OCI-LY7 (cell line): ENCODE results near the gene TNFSF15. TPM values are rescaled to one million over a fixed set of nuclear protein-coding genes. Genes with fewer than 3 reads are reported as not detected.

Experiments used
- BruUV-seq: library from RNA; stranded (reverse); fragments of 400-500 nt; replicated peaks from 2 replicates; lab custom pipeline; 2021; lab: Mats Ljungman, UMichigan
- CTCF ChIA-PET: fragments of 300-600 bp; sonication (Branson Sonifier 250); formaldehyde crosslinking; loops from one replicate; lab custom pipeline; 2022; ENCODE audit warnings: antibody characterized with exemption; ENCODE audit not compliant: unreplicated experiment; lab: Charles Lee
- POLR2A ChIA-PET: fragments of 300-600 bp; sonication (Branson Sonifier 250); formaldehyde crosslinking; loops from one replicate; lab custom pipeline; 2022; ENCODE audit warnings: antibody characterized with exemption; lab: Charles Lee
- DNase-seq: peaks from one replicate; pipeline ENCODE4 v3.0.0-alpha.2; 2015; ENCODE audit warnings: low spot score
- H2AFZ ChIP-seq: fragments of 200-600 bp; sonication (generic), shearing (Covaris generic); 2 replicates; pipeline ENCODE4 v1.6.1; 2014; ENCODE audit warnings: mild to moderate bottlenecking, antibody characterized with exemption, low read length, moderate library complexity
- H3K27ac ChIP-seq: fragments of 200-600 bp; sonication (generic); 2 replicates; pipeline ENCODE4 v1.5.1; 2014; ENCODE audit warnings: mixed run types, low read depth, mild to moderate bottlenecking, moderate library complexity, low read length, inconsistent platforms; ENCODE audit not compliant: poor library complexity, severe bottlenecking
- H3K36me3 ChIP-seq: fragments of 200-600 bp; sonication (generic); 2 replicates; pipeline ENCODE4 v1.6.1; 2014; ENCODE audit warnings: mild to moderate bottlenecking, antibody characterized with exemption, low read length, moderate library complexity, mixed read lengths; ENCODE audit not compliant: insufficient read depth
- H3K4me1 ChIP-seq: fragments of 200-600 bp; sonication (generic); 2 replicates; pipeline ENCODE4 v1.5.1; 2014; ENCODE audit warnings: mild to moderate bottlenecking, low read length; ENCODE audit not compliant: insufficient read depth, poor library complexity, severe bottlenecking
- H3K4me2 ChIP-seq: fragments of 200-600 bp; sonication (generic); 2 replicates; pipeline ENCODE4 v1.6.1; 2014; ENCODE audit warnings: mild to moderate bottlenecking, low read length
- H3K4me3 ChIP-seq: fragments of 200-600 bp; sonication (generic); 2 replicates; pipeline ENCODE4 v1.5.1; 2014; ENCODE audit warnings: mild to moderate bottlenecking, low read depth, low read length; ENCODE audit not compliant: poor library complexity, severe bottlenecking
- H3K79me2 ChIP-seq: fragments of 200-600 bp; sonication (generic); 2 replicates; pipeline ENCODE4 v1.6.1; 2016; ENCODE audit warnings: low read depth, mild to moderate bottlenecking, low read length, moderate library complexity, mixed read lengths; ENCODE audit not compliant: insufficient read depth
- H3K9me2 ChIP-seq: fragments of 200-600 bp; sonication (generic); 2 replicates; pipeline ENCODE4 v1.6.1; 2016; ENCODE audit warnings: mild to moderate bottlenecking, low read length, mixed read lengths; ENCODE audit not compliant: insufficient read depth
- H3K9me3 ChIP-seq: fragments of 200-600 bp; sonication (generic); 2 replicates; pipeline ENCODE4 v1.6.1; 2014; ENCODE audit warnings: mild to moderate bottlenecking, mixed run types, low read length, mixed read lengths
- H4K20me1 ChIP-seq: fragments of 200-600 bp; sonication (generic); 2 replicates; pipeline ENCODE4 v1.6.1; 2014; ENCODE audit warnings: mild to moderate bottlenecking, antibody characterized with exemption, low read length, moderate library complexity, mixed read lengths; ENCODE audit not compliant: insufficient read depth
- CTCF ChIP-seq: fragments of 200-600 bp; sonication (generic); conservative IDR thresholded peaks from 2 replicates; pipeline ENCODE4 v1.5.1; 2014; ENCODE audit warnings: mild to moderate bottlenecking, antibody characterized with exemption, low read length, moderate library complexity, mixed read lengths
- EZH2phosphoT487 ChIP-seq: fragments of 200-600 bp; sonication (generic); IDR thresholded peaks from 2 replicates; pipeline ENCODE4 v1.6.1; 2018; ENCODE audit warnings: low read depth, borderline replicate concordance, mild to moderate bottlenecking, mixed run types, antibody characterized with exemption, low read length, moderate library complexity, mixed read lengths
- intact Hi-C: fragments of 100-400 bp; cut with micrococcal nuclease; formaldehyde crosslinking; loops from one replicate; pipeline ENCODE4 v1.10.0; 2022; ENCODE audit not compliant: unreplicated experiment
- total RNA-seq, 2 experiments: library from RNA; depleted of rRNA in 1 of 2; stranded (reverse); fragments of >200 nt in 1 of 2; shearing (Covaris generic) in 1 of 2; gene quantifications; 2 replicates each; pipeline ENCODE4 v1.2.3, GENCODE V29; 2014 to 2022

TNFSF15 gene
- total RNA-seq, 2 experiments from 2014 or later: 0.23 TPM; not detected in 1

GRCh38 chr9:114754581-114754980 lies 51.3 kb downstream of the TNFSF15 start:
- H3K4me1 ChIP-seq: no peaks in the 10 kb centered on the region
- BruUV-seq: no TSS peak
- no peak overlapping the region for H3K4me2 ChIP-seq
- H3K4me3 ChIP-seq: no peak overlapping the region
- no peaks in the 10 kb centered on the region for H3K9me3 ChIP-seq
- H3K36me3 ChIP-seq: no peaks in the 10 kb centered on the region
- no peaks in the 10 kb centered on the region for H3K79me2 ChIP-seq
- H3K27ac ChIP-seq: no peak overlapping the region
- no peak for TF ChIP-seq CTCF
- TF ChIP-seq EZH2phosphoT487: no peak
- intact Hi-C loops: no loop called here
- peak; percentile 12 for DNase-seq
- ChIA-PET CTCF (interaction anchor here (0.6 kb wide), 1 partner anchor 834 kb away, joined by 3 read pairs; no protein-coding TSS in a partner anchor), POLR2A (interaction anchor here (1.1 kb wide), 1 partner anchor 12 kb away, joined by 3 read pairs; no protein-coding TSS in a partner anchor)
- H4K20me1 ChIP-seq: no peaks in the 10 kb centered on the region
- H2AFZ ChIP-seq: no peak overlapping the region
- H3K9me2 ChIP-seq: no peaks in the 10 kb centered on the region

GRCh38 chr9:114746591-114747346 lies 59.1 kb downstream of the TNFSF15 start:
- no peak for TF ChIP-seq CTCF
- no peak for TF ChIP-seq EZH2phosphoT487
- Histone ChIP-seq H3K4me1 (no peaks in the 10 kb centered on the region), H3K27ac (no peak overlapping the region), H2AFZ (no peak overlapping the region), H3K9me2 (no peaks in the 10 kb centered on the region), H3K9me3 (no peaks in the 10 kb centered on the region), H4K20me1 (no peaks in the 10 kb centered on the region), H3K79me2 (no peaks in the 10 kb centered on the region), H3K36me3 (no peaks in the 10 kb centered on the region), H3K4me3 (no peak overlapping the region), H3K4me2 (no peak overlapping the region)
- CTCF ChIA-PET: no interaction called here
- POLR2A ChIA-PET: no interaction called here
- no peak for DNase-seq
- BruUV-seq: no TSS peak
- intact Hi-C loops: no loop called here

GRCh38 chr9:114745879-114746550 lies 59.8 kb downstream of the TNFSF15 start:
- POLR2A ChIA-PET: no interaction called here
- H3K9me3 ChIP-seq: no peaks in the 10 kb centered on the region
- intact Hi-C loops: no loop called here
- H3K27ac ChIP-seq: no peak overlapping the region
- no peaks in the 10 kb centered on the region for H3K4me1 ChIP-seq
- no peaks in the 10 kb centered on the region for H3K36me3 ChIP-seq
- no TSS peak for BruUV-seq
- no peak for DNase-seq
- TF ChIP-seq EZH2phosphoT487 (no peak), CTCF (no peak)
- H2AFZ ChIP-seq: no peak overlapping the region
- H3K4me3 ChIP-seq: no peak overlapping the region
- H4K20me1 ChIP-seq: no peaks in the 10 kb centered on the region
- CTCF ChIA-PET: no interaction called here
- H3K9me2 ChIP-seq: no peaks in the 10 kb centered on the region
- H3K79me2 ChIP-seq: no peaks in the 10 kb centered on the region
- H3K4me2 ChIP-seq: no peak overlapping the region
